H1 (cell line): ENCODE measurements around the gene CHAD.

ENCODE experiments used
- GTF2F1 ChIP-seq: IDR thresholded peaks from 2 replicates; pipeline ENCODE4 v1.6.1; 2012; ENCODE audit warnings: low read depth, low read length, improper control_type of control experiment, borderline replicate concordance
- POLR2A ChIP-seq, 2 experiments: IDR thresholded peaks; 1 replicate in 1 of 2; 2 replicates in 1 of 2; pipeline ENCODE4 v1.6.1; 2011; ENCODE audit warnings: low read depth in 2 of 2, low read length in 2 of 2, mild to moderate bottlenecking in 2 of 2; ENCODE audit errors: control extremely low read depth in 1 of 2
- POU5F1 ChIP-seq: IDR thresholded peaks from 2 replicates; pipeline ENCODE4 v1.6.1; 2011; ENCODE audit warnings: low read depth, mild to moderate bottlenecking, low read length, moderate library complexity
- RFX5 ChIP-seq: IDR thresholded peaks from 2 replicates; pipeline ENCODE4 v1.6.1; 2011; ENCODE audit warnings: low read depth, low read length, improper control_type of control experiment, borderline replicate concordance
- SRF ChIP-seq: IDR thresholded peaks from 2 replicates; pipeline ENCODE4 v1.6.1; 2011; ENCODE audit warnings: mild to moderate bottlenecking, low read depth, low read length, moderate library complexity
- SUZ12 ChIP-seq: fragments of 200-600 bp; sonication (generic); IDR thresholded peaks from 2 replicates; pipeline ENCODE4 v1.6.1; 2012; ENCODE audit warnings: mild to moderate bottlenecking, inconsistent platforms, low read length, moderate library complexity, mixed read lengths
- TEAD4 ChIP-seq: IDR thresholded peaks from 2 replicates; pipeline ENCODE4 v1.6.1; 2012; ENCODE audit warnings: low read depth, low read length, inconsistent platforms, mixed read lengths
- YY1 ChIP-seq: IDR thresholded peaks from 2 replicates; pipeline ENCODE4 v1.6.1; 2011; ENCODE audit warnings: low read depth, mild to moderate bottlenecking, low read length
- TF ChIP-seq, protein P1 (sequence below), 3 experiments: IDR thresholded peaks; 1 replicate in 2 of 3; 2 replicates in 1 of 3; pipeline versions ENCODE4 v1.5.1 to v1.6.1; 2011; ENCODE audit warnings: low read length in 3 of 3, mild to moderate bottlenecking in 3 of 3, inconsistent platforms in 2 of 3, low read depth in 1 of 3, moderate library complexity in 1 of 3; ENCODE audit not compliant: insufficient read depth in 1 of 3; ENCODE audit errors: control extremely low read depth in 1 of 3

DNA sequence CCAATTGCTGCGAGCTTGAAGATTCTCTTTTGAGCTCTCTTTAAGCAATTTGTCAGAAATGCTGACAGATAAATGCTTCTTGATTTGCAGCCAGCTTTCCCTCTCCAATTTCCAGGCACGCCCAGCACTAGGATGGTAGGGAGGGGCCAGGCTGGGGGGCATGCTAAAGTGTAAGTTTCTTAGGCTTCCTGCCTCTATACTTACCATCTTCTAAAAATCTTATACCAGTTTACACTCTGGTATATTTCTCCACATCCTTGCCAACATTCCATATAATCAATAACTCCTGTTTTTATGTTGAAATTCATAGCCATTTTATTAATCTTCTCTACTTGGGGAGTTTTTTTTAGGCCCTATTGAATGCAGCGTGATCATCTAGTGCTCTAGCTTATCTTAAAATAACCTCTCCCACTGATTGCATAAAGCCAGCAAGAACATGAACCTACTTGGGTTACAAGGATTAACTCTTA, 25.1 kb downstream of the CHAD start:
- TF ChIP-seq TEAD4 (no peak), POU5F1 (no peak), SUZ12 (no peak), GTF2F1 (no peak), SRF (no peak), YY1 (no peak), POLR2A (IDR thresholded peaks at IDR 0.05; ENCODE audit: control extremely low read depth in 1 of 2, low read depth in 2 of 2, low read length in 2 of 2) (no peak), RFX5 (no peak)
- TF ChIP-seq, protein P1, sequence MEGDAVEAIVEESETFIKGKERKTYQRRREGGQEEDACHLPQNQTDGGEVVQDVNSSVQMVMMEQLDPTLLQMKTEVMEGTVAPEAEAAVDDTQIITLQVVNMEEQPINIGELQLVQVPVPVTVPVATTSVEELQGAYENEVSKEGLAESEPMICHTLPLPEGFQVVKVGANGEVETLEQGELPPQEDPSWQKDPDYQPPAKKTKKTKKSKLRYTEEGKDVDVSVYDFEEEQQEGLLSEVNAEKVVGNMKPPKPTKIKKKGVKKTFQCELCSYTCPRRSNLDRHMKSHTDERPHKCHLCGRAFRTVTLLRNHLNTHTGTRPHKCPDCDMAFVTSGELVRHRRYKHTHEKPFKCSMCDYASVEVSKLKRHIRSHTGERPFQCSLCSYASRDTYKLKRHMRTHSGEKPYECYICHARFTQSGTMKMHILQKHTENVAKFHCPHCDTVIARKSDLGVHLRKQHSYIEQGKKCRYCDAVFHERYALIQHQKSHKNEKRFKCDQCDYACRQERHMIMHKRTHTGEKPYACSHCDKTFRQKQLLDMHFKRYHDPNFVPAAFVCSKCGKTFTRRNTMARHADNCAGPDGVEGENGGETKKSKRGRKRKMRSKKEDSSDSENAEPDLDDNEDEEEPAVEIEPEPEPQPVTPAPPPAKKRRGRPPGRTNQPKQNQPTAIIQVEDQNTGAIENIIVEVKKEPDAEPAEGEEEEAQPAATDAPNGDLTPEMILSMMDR (IDR thresholded peaks at IDR 0.05; ENCODE audit: control extremely low read depth in 1 of 3, insufficient read depth in 1 of 3, low read depth in 1 of 3, low read length in 3 of 3), result no peak
